Keratinocyte (primary cell): Measurements from ENCODE around the gene SLC38A3. TPM values are rescaled to one million over a fixed set of nuclear protein-coding genes. Genes with fewer than 3 reads are reported as not detected.
A peak's percentile ranks its signal among the peaks of the same experiment; 100 is the strongest.

Source experiments
- DNase-seq: peaks from one replicate; pipeline ENCODE4 v3.0.0-alpha.2; 2011; ENCODE audit warnings: low read depth, missing footprints, low spot score
- FAIRE-seq: peaks from 2 replicates; lab custom pipeline; 2011; peaks lifted over from hg19 to GRCh38; lab: Jason Lieb, UNC
- H2AFZ ChIP-seq: 2 replicates; pipeline ENCODE4 v1.6.0; 2012; ENCODE audit warnings: low read length, control low read depth, inconsistent platforms; ENCODE audit not compliant: control insufficient read depth
- H3K27ac ChIP-seq: 2 replicates; pipeline ENCODE4 v1.5.1; 2011; ENCODE audit warnings: low read length; ENCODE audit not compliant: control insufficient read depth, insufficient read depth
- H3K27me3 ChIP-seq: 3 replicates; pipeline ENCODE4 v1.6.0; 2011; ENCODE audit warnings: low read length; ENCODE audit not compliant: control insufficient read depth, insufficient read depth; ENCODE audit errors: extremely low read depth
- H3K36me3 ChIP-seq, 2 experiments: 2 replicates in 1 of 2; 3 replicates in 1 of 2; pipeline ENCODE4 v1.5.1; 2011; ENCODE audit warnings: low read length in 2 of 2, mild to moderate bottlenecking in 1 of 2; ENCODE audit not compliant: control insufficient read depth in 2 of 2, insufficient read depth in 2 of 2; ENCODE audit errors: extremely low read depth in 1 of 2
- H3K4me1 ChIP-seq: 3 replicates; pipeline ENCODE4 v1.5.1; 2011; ENCODE audit warnings: low read length; ENCODE audit not compliant: control insufficient read depth, insufficient read depth; ENCODE audit errors: extremely low read depth
- H3K4me2 ChIP-seq: 3 replicates; pipeline ENCODE4 v1.6.0; 2011; ENCODE audit warnings: low read depth, low read length; ENCODE audit not compliant: control insufficient read depth, insufficient read depth; ENCODE audit errors: extremely low read depth
- H3K4me3 ChIP-seq, 3 experiments: fragments of 200-600 bp in 1 of 3; sonication (generic) in 1 of 3; 2 replicates in 2 of 3; 3 replicates in 1 of 3; pipeline ENCODE4 v1.5.1; 2011 to 2016; ENCODE audit warnings: low read length in 3 of 3, mild to moderate bottlenecking in 3 of 3, control low read depth in 2 of 3, inconsistent platforms in 1 of 3, low read depth in 1 of 3, mixed read lengths in 1 of 3, mixed run types in 1 of 3, moderate library complexity in 1 of 3; ENCODE audit not compliant: control insufficient read depth in 2 of 3, insufficient read depth in 2 of 3; ENCODE audit errors: extremely low read depth in 1 of 3
- H3K79me2 ChIP-seq: 2 replicates; pipeline ENCODE4 v1.6.0; 2012; ENCODE audit warnings: low read length; ENCODE audit not compliant: control insufficient read depth, insufficient read depth
- H3K9ac ChIP-seq: 3 replicates; pipeline ENCODE4 v1.6.0; 2011; ENCODE audit warnings: low read length; ENCODE audit not compliant: control insufficient read depth, insufficient read depth; ENCODE audit errors: extremely low read depth
- H3K9me1 ChIP-seq: 3 replicates; pipeline ENCODE4 v1.6.0; 2011; ENCODE audit warnings: low read length; ENCODE audit not compliant: control insufficient read depth, insufficient read depth; ENCODE audit errors: extremely low read depth
- H3K9me3 ChIP-seq: 2 replicates; pipeline ENCODE4 v1.5.1; 2012; ENCODE audit warnings: low read depth, low read length; ENCODE audit not compliant: control insufficient read depth
- H4K20me1 ChIP-seq: 3 replicates; pipeline ENCODE4 v1.6.0; 2011; ENCODE audit warnings: low read length; ENCODE audit not compliant: control insufficient read depth, insufficient read depth; ENCODE audit errors: extremely low read depth
- EZH2 ChIP-seq: IDR thresholded peaks from one replicate; pipeline ENCODE4 v1.6.1; 2012; ENCODE audit warnings: inconsistent platforms, mild to moderate bottlenecking, low read length, moderate library complexity
- dilution Hi-C: fragments of 300-500 bp; cut with MboI; formaldehyde crosslinking; loops from one replicate; pipeline ENCODE4 v1.7.0; 2020; ENCODE audit warnings: low sequenced_read_pairs; ENCODE audit not compliant: extremely low pct_ligation_motif_present
- polyA plus RNA-seq, 5 experiments: library from polyadenylated mRNA; depleted of rRNA in 3 of 5; stranded (reverse) in 3 of 5; stranded (forward) in 1 of 5; unstranded in 1 of 5; fragments of >200 nt; gene quantifications; 1 replicate in 1 of 5; 2 replicates in 3 of 5; 3 replicates in 1 of 5; pipeline versions ENCODE4 v1.2.1 to v1.2.3, GENCODE V29; 2011 to 2012; ENCODE audit warnings: missing spikeins in 2 of 5, low read depth in 1 of 5, low replicate concordance in 1 of 5
- TF ChIP-seq, protein P1 (sequence below), 3 experiments: IDR thresholded peaks in 1 of 3; conservative IDR thresholded peaks in 1 of 3; optimal IDR thresholded peaks in 1 of 3; 2 replicates in 2 of 3; 3 replicates in 1 of 3; pipeline versions ENCODE3 to v1.5.1; 2011; ENCODE audit warnings: low read length in 3 of 3, mild to moderate bottlenecking in 3 of 3, moderate library complexity in 2 of 3, control low read depth in 1 of 3, inconsistent platforms in 1 of 3; ENCODE audit not compliant: insufficient read depth in 2 of 3; ENCODE audit errors: extremely low read depth in 1 of 3

SLC38A3 gene
- polyA plus RNA-seq, 1 donor (not counting 4 experiments of a cell fraction or from before 2014, with no cell fraction given) = not detected

DNA sequence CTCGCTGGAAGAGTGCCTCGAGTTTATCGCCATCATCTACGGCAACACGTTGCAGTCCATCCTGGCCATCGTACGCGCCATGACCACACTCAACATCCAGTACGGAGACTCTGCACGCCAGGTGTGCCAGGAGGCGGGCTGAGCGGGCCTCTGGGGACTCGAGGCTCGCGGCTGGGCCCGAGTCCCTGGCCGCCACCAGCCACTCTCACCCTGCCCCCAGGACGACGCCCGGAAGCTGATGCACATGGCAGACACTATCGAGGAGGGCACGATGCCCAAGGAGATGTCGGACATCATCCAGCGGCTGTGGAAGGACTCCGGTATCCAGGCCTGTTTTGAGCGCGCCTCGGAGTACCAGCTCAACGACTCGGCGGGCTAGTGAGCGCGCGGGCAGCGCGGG, 11.8 kb upstream of the SLC38A3 start:
- Histone ChIP-seq H3K27ac (no peak overlapping the region), H3K9ac (no peak overlapping the region), H3K27me3 (peaks cover 32% of the 10 kb centered on the region), H3K4me3 (no peak overlapping the region), H2AFZ (no peak overlapping the region), H4K20me1 (peaks cover 11% of the 10 kb centered on the region), H3K79me2 (no peaks in the 10 kb centered on the region), H3K9me1 (no peaks in the 10 kb centered on the region), H3K9me3 (no peaks in the 10 kb centered on the region), H3K36me3 (peaks cover under 1 to 3% of the 10 kb centered on the region in 2 experiments), H3K4me1 (no peaks in the 10 kb centered on the region), H3K4me2 (no peak overlapping the region)
- no peak for DNase-seq
- TF ChIP-seq EZH2 = peak; percentile 15
- TF ChIP-seq, protein P1, sequence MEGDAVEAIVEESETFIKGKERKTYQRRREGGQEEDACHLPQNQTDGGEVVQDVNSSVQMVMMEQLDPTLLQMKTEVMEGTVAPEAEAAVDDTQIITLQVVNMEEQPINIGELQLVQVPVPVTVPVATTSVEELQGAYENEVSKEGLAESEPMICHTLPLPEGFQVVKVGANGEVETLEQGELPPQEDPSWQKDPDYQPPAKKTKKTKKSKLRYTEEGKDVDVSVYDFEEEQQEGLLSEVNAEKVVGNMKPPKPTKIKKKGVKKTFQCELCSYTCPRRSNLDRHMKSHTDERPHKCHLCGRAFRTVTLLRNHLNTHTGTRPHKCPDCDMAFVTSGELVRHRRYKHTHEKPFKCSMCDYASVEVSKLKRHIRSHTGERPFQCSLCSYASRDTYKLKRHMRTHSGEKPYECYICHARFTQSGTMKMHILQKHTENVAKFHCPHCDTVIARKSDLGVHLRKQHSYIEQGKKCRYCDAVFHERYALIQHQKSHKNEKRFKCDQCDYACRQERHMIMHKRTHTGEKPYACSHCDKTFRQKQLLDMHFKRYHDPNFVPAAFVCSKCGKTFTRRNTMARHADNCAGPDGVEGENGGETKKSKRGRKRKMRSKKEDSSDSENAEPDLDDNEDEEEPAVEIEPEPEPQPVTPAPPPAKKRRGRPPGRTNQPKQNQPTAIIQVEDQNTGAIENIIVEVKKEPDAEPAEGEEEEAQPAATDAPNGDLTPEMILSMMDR (optimal IDR thresholded peaks at IDR 0.05 in 1 of 3, IDR thresholded peaks at IDR 0.05 in 1 of 3, conservative IDR thresholded peaks at IDR 0.05 in 1 of 3; ENCODE audit: extremely low read depth in 1 of 3, insufficient read depth in 2 of 3, low read length in 3 of 3) = no peak
- dilution Hi-C loops = no loop called here
- no peak for FAIRE-seq

DNA sequence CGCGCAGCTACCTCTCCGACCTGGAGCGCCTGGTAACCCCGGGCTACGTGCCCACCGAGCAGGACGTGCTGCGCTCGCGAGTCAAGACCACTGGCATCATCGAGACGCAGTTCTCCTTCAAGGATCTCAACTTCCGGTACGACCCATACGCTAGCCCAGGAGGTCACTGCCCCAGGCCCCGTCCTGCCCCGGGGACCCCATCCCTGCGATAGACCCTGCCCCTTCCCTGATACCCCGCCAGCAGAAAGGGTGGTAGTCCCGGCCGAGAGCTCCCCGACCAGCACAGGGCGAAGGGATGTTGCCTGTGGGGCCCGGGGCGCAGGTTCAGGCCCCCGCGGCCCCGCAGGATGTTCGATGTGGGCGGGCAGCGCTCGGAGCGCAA, 11.3 kb upstream of the SLC38A3 start:
- Histone ChIP-seq H4K20me1 (peaks cover 11% of the 10 kb centered on the region), H3K9me1 (no peaks in the 10 kb centered on the region), H3K4me1 (no peaks in the 10 kb centered on the region), H2AFZ (no peak overlapping the region), H3K27ac (no peak overlapping the region), H3K9ac (no peak overlapping the region), H3K36me3 (no peaks in the 10 kb centered on the region), H3K4me2 (no peak overlapping the region), H3K9me3 (no peaks in the 10 kb centered on the region), H3K27me3 (peaks cover 32% of the 10 kb centered on the region), H3K79me2 (no peaks in the 10 kb centered on the region), H3K4me3 (no peak overlapping the region)
- FAIRE-seq (no peak), DNase-seq (no peak)
- dilution Hi-C loops = no loop called here
- TF ChIP-seq EZH2 = no peak
- TF ChIP-seq, protein P1 (optimal IDR thresholded peaks at IDR 0.05 in 1 of 3, IDR thresholded peaks at IDR 0.05 in 1 of 3, conservative IDR thresholded peaks at IDR 0.05 in 1 of 3; ENCODE audit: extremely low read depth in 1 of 3, insufficient read depth in 2 of 3, low read length in 3 of 3) = no peak
